CD4-positive, alpha-beta T cell treated with Interleukin-12 subunit alpha and Interleukin-12 subunit beta, for 1 hour (primary cell): Measurements from ENCODE around the gene MDGA2.

ENCODE experiments used
- DNase-seq: peaks from one replicate; pipeline ENCODE4 v3.0.0-alpha.2; 2020

MDGA2 gene

DNA sequence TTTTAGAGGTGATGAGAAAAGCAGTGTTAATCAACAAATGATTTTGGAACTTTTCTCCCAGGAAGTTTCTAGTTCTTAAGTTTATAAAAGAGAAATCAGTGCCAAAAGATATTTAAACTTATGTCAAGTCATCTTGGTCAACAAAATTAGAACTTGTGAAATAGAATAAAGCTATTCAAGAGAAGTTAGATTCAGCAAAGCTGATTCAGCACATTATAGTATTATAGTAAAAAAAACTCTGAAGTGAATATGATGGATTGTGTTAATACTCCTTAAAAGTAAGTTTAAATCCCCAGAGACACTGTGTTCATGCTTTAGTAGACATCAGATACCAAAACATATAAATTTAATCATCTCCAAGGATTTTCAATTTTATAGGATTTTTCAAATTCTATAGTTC is 813.7 kb downstream of the MDGA2 start:
- DNase-seq, result no peak

DNA sequence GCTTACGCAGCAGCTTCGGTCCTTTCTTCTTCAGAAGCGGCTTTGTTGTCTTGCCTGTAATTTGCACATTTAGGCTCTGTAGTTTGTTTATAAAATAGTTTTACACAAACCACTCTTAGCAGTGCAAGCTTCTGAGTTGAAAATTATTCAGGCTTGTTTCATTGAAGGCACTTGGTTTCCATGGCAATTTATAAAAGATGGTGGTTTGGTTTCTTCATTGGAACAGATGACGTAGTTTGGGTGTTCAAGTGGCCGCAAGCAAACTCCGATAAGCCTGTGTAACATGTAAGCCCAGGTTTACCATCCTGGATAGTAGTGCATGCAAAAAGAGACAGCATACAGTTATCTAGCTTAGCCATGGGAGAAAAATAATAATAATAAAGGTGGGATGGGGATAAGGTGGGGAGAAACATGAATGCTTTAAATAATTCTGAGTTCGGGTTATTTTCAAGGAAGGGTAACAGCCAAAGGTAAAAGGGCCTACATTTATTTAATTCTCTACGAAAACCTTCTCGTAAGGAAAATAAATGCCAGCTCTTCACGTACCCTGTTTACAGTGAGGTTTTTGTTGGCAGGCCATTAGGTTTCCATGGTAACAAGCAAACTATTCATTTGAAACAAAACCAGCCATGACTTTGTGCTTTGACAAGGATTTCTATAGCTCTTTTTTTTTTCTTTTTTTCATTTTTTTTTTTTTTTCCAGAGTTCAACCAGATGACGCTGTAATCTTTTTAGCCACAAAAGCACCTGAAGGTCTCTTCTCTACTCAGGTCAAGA is 834.3 kb downstream of the MDGA2 start:
- no peak for DNase-seq

DNA sequence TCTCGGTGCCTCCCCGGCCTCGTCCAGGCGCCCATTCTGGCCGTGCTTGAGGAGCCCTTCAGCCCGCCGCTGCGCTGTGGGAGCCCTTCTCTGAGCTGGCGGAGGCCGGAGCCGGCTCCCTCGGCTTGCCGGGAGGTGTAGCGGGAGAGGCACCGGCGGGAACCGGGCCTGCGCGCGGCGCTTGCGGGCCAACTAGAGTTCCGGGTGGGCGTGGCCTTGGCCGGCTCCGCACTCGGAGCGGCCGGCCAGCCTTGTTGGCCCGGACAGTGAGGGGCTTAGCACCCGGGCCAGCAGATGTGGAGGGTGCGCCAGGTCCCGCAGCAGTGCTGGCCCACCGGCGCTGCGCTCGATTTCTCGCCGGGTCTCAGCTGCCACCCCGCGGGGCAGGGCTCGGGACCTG is 855.1 kb downstream of the MDGA2 start:
- DNase-seq, result no peak

DNA sequence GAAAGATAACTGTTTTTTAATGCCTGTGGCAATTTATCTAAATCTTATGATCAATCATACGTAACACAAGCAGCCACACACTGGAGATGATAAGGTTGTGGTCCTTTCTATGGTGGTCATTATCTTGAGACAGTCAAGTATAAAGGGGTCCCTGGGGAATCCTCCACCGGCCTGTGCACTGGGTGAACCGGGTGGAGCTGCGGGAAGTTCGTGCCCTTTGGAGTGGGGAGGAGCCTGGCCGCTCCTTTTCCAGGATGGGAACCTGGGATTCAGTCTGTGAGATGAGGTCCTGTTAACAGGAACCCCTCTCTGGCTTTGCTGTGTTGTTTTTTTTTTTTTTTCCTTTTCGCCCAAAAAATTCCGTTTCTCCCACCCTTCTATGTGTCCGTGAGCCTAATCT is 856.3 kb downstream of the MDGA2 start:
- no peak for DNase-seq

DNA sequence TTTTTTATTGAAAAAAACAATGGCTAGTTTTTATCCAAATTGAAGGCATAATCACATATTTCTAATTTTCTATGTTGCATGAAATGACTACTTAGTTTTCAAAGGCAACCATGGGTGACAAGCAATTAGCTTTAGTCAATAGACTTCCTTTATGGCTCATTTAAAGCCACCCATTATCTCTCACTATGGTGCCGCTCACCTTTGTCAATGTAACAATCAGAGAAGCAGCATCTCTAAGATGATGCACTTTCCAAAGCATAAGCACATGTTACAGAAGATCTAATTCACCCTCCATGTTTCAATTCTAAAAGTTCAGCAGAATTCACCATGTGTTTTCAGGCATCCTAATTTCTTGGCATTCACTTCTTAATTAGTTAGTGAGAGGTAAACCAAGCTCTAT is 857.3 kb downstream of the MDGA2 start:
- DNase-seq, result no peak

DNA sequence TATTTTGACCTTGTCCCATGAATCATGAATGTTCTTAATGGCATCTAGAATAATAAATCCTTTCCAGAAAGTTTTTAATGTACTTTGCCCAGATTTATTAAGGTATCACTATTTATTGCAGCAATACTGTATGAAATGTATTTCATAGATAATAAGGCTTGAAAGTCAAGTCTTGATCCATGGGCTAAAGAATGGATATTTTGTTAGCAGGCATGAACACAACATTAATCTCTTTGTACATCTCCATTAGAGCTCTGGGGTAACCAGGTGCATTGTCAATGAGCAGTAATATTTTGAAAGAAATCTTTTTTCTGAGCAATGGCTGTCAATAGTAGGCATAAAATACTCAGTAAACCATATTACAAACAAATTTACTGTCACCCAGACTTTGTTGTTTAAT is 882.3 kb downstream of the MDGA2 start:
- DNase-seq, result no peak
